GM18502 (cell line): ENCODE measurements around the gene HIP1.
A peak's percentile ranks its signal among the peaks of the same experiment; 100 is the strongest.
"Not testable (repeated sequence)": the region's sequence is repeated elsewhere in the genome, so short reads cannot be mapped to it uniquely, and the experiment has no call there.

Source experiments
- ATAC-seq: cut with Tn5 transposase; IDR thresholded peaks from one replicate; pipeline ENCODE4 v1.9.1; 2021; ENCODE audit warnings: mild to moderate bottlenecking; ENCODE audit not compliant: unreplicated experiment, poor library complexity

Gene HIP1

DNA sequence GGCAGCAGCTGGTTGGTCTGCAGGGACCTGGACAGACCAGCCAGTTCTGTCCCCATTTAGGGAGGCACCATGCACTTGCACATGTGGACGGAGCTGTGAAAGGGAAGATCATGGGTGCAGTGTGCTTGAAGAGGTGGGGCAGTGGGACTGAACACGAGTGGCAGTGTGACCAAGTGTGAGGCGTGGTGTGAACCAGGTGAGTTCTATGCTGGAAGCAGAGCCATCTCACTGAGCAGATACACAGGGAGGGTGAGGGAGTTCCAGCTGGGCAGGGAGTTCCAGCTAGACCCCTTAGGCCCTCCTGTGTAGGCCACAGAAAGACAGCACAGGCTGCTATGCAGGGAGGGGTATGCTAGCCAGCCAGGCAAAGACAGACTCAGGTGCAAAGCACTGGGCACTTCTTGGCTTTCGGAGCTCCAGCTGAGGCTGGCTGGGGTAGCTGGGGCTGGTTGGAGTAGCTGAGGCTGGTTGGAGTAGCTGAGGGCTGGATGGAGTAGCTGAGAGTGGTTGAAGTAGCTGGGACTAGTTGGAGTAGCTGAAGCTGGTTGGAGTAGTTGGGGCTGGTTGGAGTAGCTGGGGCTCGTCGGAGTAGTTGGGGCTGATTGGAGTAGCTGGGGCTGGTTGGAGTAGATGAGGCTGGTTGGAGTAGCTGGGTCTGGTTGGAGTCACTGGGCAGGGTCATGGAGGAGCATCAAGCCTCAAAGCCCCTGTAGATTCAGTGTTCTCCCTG, 90.9 kb downstream of the HIP1 start:
- no peak for ATAC-seq

- ATAC-seq, result no peak
Observed at GRCh38 chr7:75646571-75647102, 92.1 kb downstream of the HIP1 start.

DNA sequence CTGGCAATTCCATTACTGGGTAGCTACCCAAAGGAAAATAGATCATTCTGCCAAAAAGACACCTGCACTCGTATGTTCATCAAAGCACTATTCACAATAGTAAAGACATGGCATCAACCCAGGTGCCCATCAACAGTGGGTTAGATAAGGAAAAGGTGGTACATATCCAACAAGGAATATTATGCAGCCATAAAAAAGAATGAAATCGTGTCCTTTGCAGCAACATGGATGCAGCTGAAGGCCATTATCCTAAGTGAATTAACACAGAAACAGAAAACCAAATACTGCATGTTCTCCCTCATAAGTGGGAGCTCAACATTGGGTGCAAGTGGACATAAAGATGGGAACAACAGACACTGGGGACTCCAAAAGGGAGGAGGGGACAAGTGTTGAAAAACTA, 93.2 kb downstream of the HIP1 start:
- ATAC-seq, result no peak

GRCh38 chr7:75644589-75644988, 94.2 kb downstream of the HIP1 start:
- no peak for ATAC-seq

- peak; percentile 61 for ATAC-seq
Observed at GRCh38 chr7:75642810-75643486, 95.8 kb downstream of the HIP1 start.

GRCh38 chr7:75640201-75640600, 98.5 kb downstream of the HIP1 start:
- no peak for ATAC-seq

DNA sequence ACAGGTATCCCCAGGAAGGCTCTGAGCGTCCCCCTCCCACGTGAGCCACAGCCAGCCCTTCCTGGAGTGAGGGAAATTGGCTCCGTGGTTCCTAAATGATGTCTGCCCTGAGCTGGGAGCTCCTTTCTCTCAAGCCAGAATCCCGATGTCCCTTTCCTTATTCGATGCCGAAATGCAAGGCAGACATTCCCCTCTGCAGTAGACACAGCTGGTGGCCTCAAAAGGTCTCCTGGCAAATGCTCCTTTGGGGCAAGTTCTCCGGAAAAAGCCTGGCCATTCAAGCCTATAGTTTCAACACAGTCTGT, 98.9 kb downstream of the HIP1 start:
- no peak for ATAC-seq

GRCh38 chr7:75639071-75639885, 99.5 kb downstream of the HIP1 start:
- ATAC-seq, result no peak

- no peak for ATAC-seq
Observed at GRCh38 chr7:75638594-75639070, 100.1 kb downstream of the HIP1 start.

DNA sequence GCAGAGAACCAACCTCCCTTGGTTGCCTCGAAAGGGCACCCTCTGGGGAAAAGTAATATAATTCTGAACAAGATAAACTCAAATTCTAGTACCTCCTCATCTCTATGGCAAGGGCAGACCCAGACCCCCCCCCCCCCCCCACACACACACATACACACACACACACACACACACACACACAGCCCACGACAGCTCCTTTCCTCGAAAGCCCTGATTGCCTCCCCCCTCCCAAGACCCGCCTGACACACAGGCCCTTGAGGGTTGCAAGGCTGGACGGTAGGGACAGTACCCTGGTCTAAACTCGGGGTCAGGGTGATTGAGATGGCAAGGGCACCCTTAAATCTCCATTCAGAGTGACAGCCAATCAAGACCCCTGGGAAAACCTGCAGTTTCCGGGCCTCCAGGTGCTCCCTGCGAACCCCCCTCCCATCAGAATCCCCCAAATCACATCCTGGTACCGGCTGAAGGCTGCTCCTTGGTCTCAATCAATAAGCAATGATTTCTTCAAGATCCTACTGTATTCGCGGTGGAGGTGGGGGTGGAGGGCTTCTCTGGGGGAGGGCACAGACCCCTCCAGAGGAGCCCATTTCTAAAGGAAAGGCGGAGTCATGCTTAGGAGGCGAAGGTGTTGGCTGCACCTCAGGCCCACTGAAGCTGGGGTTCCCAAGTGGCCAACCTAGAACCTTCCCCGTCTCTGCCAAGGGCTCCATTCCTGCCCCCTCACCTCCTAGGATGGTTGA, 100.7 kb downstream of the HIP1 start:
- no peak for ATAC-seq

DNA sequence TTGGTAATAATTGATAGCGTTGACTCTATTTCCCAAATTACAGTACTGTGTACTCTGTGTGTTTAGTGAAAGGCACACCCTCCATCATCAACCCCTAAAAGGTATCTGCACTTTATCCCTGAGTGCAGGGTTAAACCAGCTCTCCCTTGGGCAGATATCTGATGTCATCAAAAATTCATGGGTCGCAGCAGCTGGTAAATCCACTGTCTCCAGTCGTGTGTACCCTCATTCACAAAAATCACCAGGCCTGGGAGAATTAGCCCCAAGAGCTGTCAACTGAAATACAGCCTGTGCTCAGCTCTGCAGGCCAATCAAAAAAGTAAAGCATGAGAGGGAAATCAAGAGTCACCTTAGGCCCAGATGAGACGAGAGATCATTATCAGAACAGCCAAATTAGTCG, 103.7 kb downstream of the HIP1 start:
- no peak for ATAC-seq

DNA sequence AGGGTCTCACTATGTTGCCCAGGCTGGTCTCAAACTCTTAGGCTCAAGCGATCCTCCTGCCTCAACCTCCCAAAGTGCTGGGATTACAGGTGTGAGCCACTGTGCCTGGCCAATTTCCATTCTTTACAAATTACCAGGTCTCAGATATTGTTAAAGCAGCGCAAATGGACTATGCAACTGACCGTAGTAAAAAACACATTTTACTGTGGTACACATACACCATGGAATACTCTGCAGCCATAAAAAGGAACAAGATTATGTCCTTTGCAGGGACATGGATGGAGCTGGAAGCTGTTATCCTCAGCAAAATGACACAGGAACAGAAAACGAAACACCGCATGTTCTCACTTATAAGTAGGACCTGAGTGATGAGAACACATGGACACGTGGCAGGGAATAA, 106.2 kb downstream of the HIP1 start:
- ATAC-seq, result not testable (repeated sequence)

GRCh38 chr7:75631711-75632110, 107.0 kb downstream of the HIP1 start:
- no peak for ATAC-seq

GRCh38 chr7:75630549-75630948, 108.2 kb downstream of the HIP1 start:
- no peak for ATAC-seq

DNA sequence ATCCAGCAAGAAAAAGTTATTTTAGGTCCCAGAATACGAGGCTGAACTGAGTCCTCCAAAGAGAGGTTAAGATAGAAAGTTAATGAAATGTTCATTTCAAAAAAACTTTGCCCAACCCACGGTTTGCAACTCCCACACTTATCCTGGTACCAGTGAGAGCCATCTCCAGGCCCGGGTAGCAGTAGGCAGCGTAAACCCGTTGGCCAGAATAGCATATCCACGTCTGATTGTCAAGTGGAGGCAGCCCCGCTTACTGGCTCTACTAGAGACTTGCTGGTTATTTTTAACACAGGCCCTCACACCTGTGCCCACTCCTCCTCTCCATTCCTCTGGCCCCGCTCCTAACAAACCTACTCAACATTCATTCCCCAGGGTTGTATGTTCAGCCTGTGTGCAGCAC, 109.7 kb downstream of the HIP1 start:
- no peak for ATAC-seq

GRCh38 chr7:75628055-75628454, 110.7 kb downstream of the HIP1 start:
- no peak for ATAC-seq

GRCh38 chr7:75626954-75627353, 111.8 kb downstream of the HIP1 start:
- no peak for ATAC-seq

DNA sequence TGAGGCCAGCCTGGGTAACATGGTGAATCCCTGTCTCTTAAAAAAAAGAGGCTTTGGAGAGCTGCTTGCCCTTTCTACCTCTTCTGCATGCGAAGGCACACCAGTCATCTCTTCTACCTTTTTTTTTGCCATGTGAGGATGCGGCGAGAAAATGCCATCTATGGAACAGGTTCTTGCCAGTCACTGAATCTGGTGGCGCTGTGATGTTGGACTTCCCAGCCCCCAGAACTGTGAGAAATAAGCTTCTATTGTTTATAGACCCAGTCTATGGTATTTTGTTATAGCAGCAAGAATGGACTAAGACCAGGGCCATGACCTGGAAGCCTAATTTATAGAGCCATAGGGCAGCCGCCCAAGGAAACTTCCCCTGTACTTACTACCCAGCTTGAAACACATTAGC, 112.9 kb downstream of the HIP1 start:
- no peak for ATAC-seq

DNA sequence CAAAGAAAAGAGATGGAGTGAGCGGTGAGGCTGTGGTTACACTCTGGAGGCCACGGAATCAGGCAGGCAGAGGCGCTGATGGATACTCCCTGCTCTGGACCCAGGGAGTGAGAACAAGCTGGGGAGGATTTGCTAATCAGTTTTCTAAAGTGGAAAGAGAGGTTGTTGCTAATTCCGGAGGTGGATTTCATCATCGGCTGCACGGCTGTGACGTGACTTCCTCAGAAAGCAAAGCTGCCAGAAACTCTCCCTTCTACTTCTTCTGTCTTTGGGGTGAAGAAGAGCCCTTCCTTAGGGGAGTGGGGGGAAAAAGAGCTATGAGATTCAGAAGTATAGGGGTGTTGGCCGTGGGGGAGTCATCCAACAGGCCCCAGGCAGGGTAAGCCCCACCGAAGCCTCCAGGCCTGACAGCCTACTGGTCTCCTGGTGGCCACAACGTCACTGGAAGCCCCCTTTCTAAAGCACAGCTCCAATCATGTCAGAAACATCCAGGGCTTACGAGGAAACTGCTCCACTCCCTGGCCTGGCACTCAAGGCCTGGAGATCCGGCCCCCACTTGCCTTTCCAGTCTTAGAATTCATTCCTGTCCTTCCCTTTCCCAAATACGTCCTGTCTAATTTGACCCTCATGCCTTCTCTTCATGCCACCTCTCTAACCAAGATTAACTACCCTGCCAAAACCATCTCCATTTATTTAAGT, 114.5 kb downstream of the HIP1 start:
- ATAC-seq, result no peak
